PC-9 (cell line): ENCODE results near the gene LMTK3.

Source experiments
- EZH2 ChIP-seq: fragments of 200-600 bp; sonication (generic); IDR thresholded peaks from 2 replicates; pipeline ENCODE4 v1.8.0; 2017; ENCODE audit warnings: antibody characterized with exemption, low read depth
- TF ChIP-seq, protein P1 (sequence below): fragments of 200-600 bp; sonication (generic); conservative IDR thresholded peaks from 2 replicates; pipeline ENCODE4 v1.6.1; 2017; ENCODE audit warnings: mixed run types, antibody characterized with exemption, mild to moderate bottlenecking, moderate library complexity

DNA sequence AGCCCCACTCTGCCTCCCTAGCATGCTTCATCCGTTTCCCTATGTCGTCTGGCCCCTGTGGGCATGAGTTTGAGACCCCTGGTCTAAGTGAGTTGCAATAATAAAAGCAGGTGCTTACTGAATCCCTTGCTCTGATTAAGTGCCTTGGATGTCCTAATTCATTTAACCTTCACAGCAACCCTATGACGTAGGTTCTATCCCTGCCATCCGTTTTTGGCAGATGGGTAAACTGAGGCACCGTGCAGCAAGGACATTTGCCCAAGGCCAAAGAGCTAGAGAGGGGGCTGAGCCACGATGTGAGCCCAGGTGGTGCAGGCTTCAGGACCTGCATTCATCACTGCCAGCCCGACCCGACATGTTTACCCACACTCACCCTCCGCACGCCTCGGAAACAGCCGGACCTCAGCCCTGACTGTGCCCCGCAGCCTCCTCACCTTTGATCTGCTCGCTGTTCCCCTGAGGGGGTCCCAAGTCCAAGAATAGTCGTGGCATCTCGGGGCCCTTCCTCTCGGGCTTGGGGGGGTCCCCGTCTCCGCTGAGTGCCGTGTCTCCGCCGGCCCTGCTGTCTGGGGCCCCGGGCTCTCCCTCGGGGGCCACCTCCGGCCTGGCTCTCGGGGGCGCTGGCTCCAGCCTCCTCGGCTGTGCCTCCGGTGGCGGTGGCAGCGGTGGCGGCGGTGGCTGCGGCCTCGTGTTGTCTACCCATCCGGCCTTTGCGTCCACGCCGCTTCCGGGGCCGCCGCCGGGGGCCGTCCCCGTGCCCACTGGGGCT is 14.5 kb downstream of the LMTK3 start:
- TF ChIP-seq, protein P1, sequence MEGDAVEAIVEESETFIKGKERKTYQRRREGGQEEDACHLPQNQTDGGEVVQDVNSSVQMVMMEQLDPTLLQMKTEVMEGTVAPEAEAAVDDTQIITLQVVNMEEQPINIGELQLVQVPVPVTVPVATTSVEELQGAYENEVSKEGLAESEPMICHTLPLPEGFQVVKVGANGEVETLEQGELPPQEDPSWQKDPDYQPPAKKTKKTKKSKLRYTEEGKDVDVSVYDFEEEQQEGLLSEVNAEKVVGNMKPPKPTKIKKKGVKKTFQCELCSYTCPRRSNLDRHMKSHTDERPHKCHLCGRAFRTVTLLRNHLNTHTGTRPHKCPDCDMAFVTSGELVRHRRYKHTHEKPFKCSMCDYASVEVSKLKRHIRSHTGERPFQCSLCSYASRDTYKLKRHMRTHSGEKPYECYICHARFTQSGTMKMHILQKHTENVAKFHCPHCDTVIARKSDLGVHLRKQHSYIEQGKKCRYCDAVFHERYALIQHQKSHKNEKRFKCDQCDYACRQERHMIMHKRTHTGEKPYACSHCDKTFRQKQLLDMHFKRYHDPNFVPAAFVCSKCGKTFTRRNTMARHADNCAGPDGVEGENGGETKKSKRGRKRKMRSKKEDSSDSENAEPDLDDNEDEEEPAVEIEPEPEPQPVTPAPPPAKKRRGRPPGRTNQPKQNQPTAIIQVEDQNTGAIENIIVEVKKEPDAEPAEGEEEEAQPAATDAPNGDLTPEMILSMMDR = no peak
- TF ChIP-seq EZH2 = no peak
